K562 (cell line): ENCODE results near the gene ATP9B. TPM values are rescaled to one million over a fixed set of nuclear protein-coding genes. Genes with fewer than 3 reads are reported as not detected.

ENCODE experiments used
- E2F6 ChIP-seq, 2 experiments: IDR thresholded peaks; 2 replicates each; pipeline ENCODE4 v1.6.1; 2011; ENCODE audit warnings: borderline replicate concordance in 1 of 2, control low read depth in 1 of 2, low read depth in 1 of 2, low read length in 1 of 2, mild to moderate bottlenecking in 1 of 2, mixed read lengths in 1 of 2, moderate library complexity in 1 of 2; ENCODE audit not compliant: insufficient read depth in 1 of 2, insufficient read length in 1 of 2, poor library complexity in 1 of 2, severe bottlenecking in 1 of 2; ENCODE audit errors: extremely low read depth in 1 of 2
- FOXK2 ChIP-seq, 2 experiments: fragments of 450-650 bp; IDR thresholded peaks in 1 of 2; conservative IDR thresholded peaks in 1 of 2; 2 replicates each; pipeline ENCODE4 v1.6.1; 2016; ENCODE audit warnings: low read depth in 2 of 2, mild to moderate bottlenecking in 1 of 2
- KLF16 ChIP-seq: IDR thresholded peaks from 2 replicates; pipeline ENCODE4 v1.6.1; 2016; ENCODE audit warnings: antibody characterized with exemption
- MAX ChIP-seq: sonication (generic); formaldehyde crosslinking; IDR thresholded peaks from 2 replicates; pipeline ENCODE4 v1.9.0; 2022; ENCODE audit warnings: mild to moderate bottlenecking, missing genetic modification reagents
- RBM15 ChIP-seq: fragments of 200-400 bp; formaldehyde crosslinking; IDR thresholded peaks from 2 replicates; pipeline ENCODE4 v1.6.1; 2018; ENCODE audit warnings: mild to moderate bottlenecking, low read length, moderate library complexity; ENCODE audit not compliant: insufficient read depth
- ZBTB33 ChIP-seq: sonication (generic); formaldehyde crosslinking; IDR thresholded peaks from 2 replicates; pipeline ENCODE4 v1.8.1; 2023; ENCODE audit warnings: mild to moderate bottlenecking, missing genetic modification reagents
- ZBTB5 ChIP-seq: fragments of 450-650 bp; IDR thresholded peaks from 2 replicates; pipeline ENCODE4 v1.6.1; 2017; ENCODE audit warnings: antibody characterized with exemption
- ZBTB7A ChIP-seq: IDR thresholded peaks from 2 replicates; pipeline ENCODE4 v1.6.1; 2011; ENCODE audit warnings: low read depth, mild to moderate bottlenecking, low read length, moderate library complexity, borderline replicate concordance; ENCODE audit not compliant: control insufficient read depth
- ZFX ChIP-seq: sonication (generic); formaldehyde crosslinking; IDR thresholded peaks from 2 replicates; pipeline ENCODE4 v1.8.0; 2022; ENCODE audit warnings: mild to moderate bottlenecking, missing genetic modification reagents, moderate library complexity
- ZNF277 ChIP-seq: fragments of 250-450 bp; sonication (Bioruptor Pico); IDR thresholded peaks from 2 replicates; pipeline ENCODE4 v1.8.0; 2022; ENCODE audit warnings: inconsistent platforms, mild to moderate bottlenecking, moderate library complexity, borderline replicate concordance
- polyA plus RNA-seq, 8 experiments: library from polyadenylated mRNA; depleted of rRNA in 4 of 8; stranded (reverse) in 5 of 8; unstranded in 3 of 8; fragments of >200 nt; fragmentation: Nextera tagmentation in 2 of 8; fragmentation: Illumina TruSeq in 1 of 8; extraction: Ambion mirVana in 2 of 8; extraction: Trizol in 1 of 8; gene quantifications; 2 replicates each; pipeline versions ENCODE4 v1.2.1 to v1.2.3, GENCODE V29; 2011 to 2014; ENCODE audit warnings: inconsistent platforms in 1 of 8, missing spikeins in 1 of 8
- total RNA-seq, 7 experiments: library from RNA; depleted of rRNA in 6 of 7; stranded (reverse); fragments of >200 nt in 6 of 7; fragmentation: Illumina TruSeq in 2 of 7; extraction: Trizol in 2 of 7; gene quantifications; 2 replicates each; pipeline versions ENCODE4 v1.2.1 to v1.2.3, GENCODE V29; 2011 to 2021; ENCODE audit warnings: low replicate concordance in 1 of 7
- TF ChIP-seq, protein P1 (sequence below), 2 experiments: fragments of 450-650 bp; conservative IDR thresholded peaks; 2 replicates each; pipeline ENCODE4 v1.6.1; 2017; ENCODE audit warnings: mild to moderate bottlenecking in 2 of 2, moderate library complexity in 2 of 2

ATP9B gene
- total and polyA plus RNA-seq, 9 of the 15 experiments (the other 6 are each of a cell fraction or from before 2014, with no cell fraction given): 0.66 to 13.2 (median 7.9) TPM

GRCh38 chr18:79399275-79400081 lies 330.3 kb downstream of the ATP9B start (continued):
- no peak for TF ChIP-seq ZNF277 (CRISPR knock-in tag)
- peak; percentile 36 for TF ChIP-seq ZFX (CRISPR knock-in tag)
- TF ChIP-seq ZBTB5: no peak
- TF ChIP-seq MAX (CRISPR knock-in tag): 0 out of 2 replicates have a peak, but pooled peaks have one; percentile 27
- peak in 1 of 2 experiments; percentile 61 for TF ChIP-seq E2F6 (IDR thresholded peaks at IDR 0.05; ENCODE audit: borderline replicate concordance in 1 of 2, extremely low read depth in 1 of 2, insufficient read depth in 1 of 2, insufficient read length in 1 of 2, low read depth in 1 of 2, low read length in 1 of 2, poor library complexity in 1 of 2, severe bottlenecking in 1 of 2)
- TF ChIP-seq, protein P1, sequence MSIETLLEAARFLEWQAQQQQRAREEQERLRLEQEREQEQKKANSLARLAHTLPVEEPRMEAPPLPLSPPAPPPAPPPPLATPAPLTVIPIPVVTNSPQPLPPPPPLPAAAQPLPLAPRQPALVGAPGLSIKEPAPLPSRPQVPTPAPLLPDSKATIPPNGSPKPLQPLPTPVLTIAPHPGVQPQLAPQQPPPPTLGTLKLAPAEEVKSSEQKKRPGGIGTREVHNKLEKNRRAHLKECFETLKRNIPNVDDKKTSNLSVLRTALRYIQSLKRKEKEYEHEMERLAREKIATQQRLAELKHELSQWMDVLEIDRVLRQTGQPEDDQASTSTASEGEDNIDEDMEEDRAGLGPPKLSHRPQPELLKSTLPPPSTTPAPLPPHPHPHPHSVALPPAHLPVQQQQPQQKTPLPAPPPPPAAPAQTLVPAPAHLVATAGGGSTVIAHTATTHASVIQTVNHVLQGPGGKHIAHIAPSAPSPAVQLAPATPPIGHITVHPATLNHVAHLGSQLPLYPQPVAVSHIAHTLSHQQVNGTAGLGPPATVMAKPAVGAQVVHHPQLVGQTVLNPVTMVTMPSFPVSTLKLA (conservative IDR thresholded peaks at IDR 0.05): peak in 1 of 2 experiments; percentile 30; a peak in 1 of 4 replicates
- no peak for TF ChIP-seq KLF16
- no peak for TF ChIP-seq RBM15
- 0 out of 2 replicates have a peak, but pooled peaks have one; percentile 4 for TF ChIP-seq ZBTB7A
- TF ChIP-seq ZBTB33 (CRISPR knock-in tag): peak; percentile 75
- TF ChIP-seq FOXK2 (conservative IDR thresholded peaks at IDR 0.05 in 1 of 2, IDR thresholded peaks at IDR 0.05 in 1 of 2; ENCODE audit: low read depth in 2 of 2): no peak
- TF ChIP-seq, all 486 proteins: peak for 11
